Suprapubic skin (tissue), 4 donors: ENCODE data around the gene TSPEAR. TPM values are rescaled to one million over a fixed set of nuclear protein-coding genes. Genes with fewer than 3 reads are reported as not detected.
A peak's percentile ranks its signal among the peaks of the same experiment; 100 is the strongest.

Source experiments
- DNase-seq, 2 donors: peaks; one replicate each; pipeline ENCODE4 v3.0.0-alpha.2; 2019; ENCODE audit warnings: low spot score in 2 of 2
- H3K27ac ChIP-seq: fragments of 200-600 bp; sonication (generic); one replicate; pipeline ENCODE4 v1.5.1; 2019
- H3K27me3 ChIP-seq: fragments of 200-600 bp; sonication (generic); one replicate; pipeline ENCODE4 v1.5.1; 2019
- H3K36me3 ChIP-seq: fragments of 200-600 bp; sonication (generic); one replicate; pipeline ENCODE4 v1.5.1; 2019
- H3K4me1 ChIP-seq: fragments of 200-600 bp; sonication (generic); one replicate; pipeline ENCODE4 v1.5.1; 2019
- H3K4me3 ChIP-seq: fragments of 200-600 bp; sonication (generic); one replicate; pipeline ENCODE4 v1.5.1; 2019; ENCODE audit warnings: mild to moderate bottlenecking
- H3K9me3 ChIP-seq: fragments of 200-600 bp; sonication (generic); one replicate; pipeline ENCODE4 v1.5.1; 2019
- EP300 ChIP-seq: sonication (generic); formaldehyde crosslinking; IDR thresholded peaks from one replicate; pipeline ENCODE4 v1.6.1; 2017; ENCODE audit warnings: antibody characterized with exemption
- POLR2A ChIP-seq, 2 donors: fragments of 450-650 bp; IDR thresholded peaks; one replicate each; pipeline ENCODE4 v1.6.1; 2017; ENCODE audit warnings: antibody characterized with exemption in 2 of 2, mild to moderate bottlenecking in 2 of 2, moderate library complexity in 2 of 2
- POLR2AphosphoS5 ChIP-seq, 3 donors: sonication (generic); formaldehyde crosslinking; IDR thresholded peaks; one replicate each; pipeline ENCODE4 v1.6.1; 2017; ENCODE audit warnings: antibody characterized with exemption in 3 of 3
- WGBS: methylation state at CpG from one replicate; pipeline ENCODE4 v1.1.5; 2018; 5-methylcytosine and 5-hydroxymethylcytosine counted together
- total RNA-seq, 4 donors: library from RNA; depleted of rRNA; stranded (reverse); fragments of >200 nt; gene quantifications; one replicate each; pipeline ENCODE4 v1.1.0, GENCODE V29; 2016
- TF ChIP-seq, protein P1 (sequence below), 2 donors: fragments of 200-600 bp in 1 of 2; fragments of 450-650 bp in 1 of 2; sonication (generic) in 1 of 2; IDR thresholded peaks; one replicate each; pipeline ENCODE4 v1.5.1; 2016 to 2019; ENCODE audit warnings: antibody characterized with exemption in 2 of 2, mild to moderate bottlenecking in 1 of 2, moderate library complexity in 1 of 2

The TSPEAR gene
- total RNA-seq, 4 donors from 2014 or later: 0.21 to 0.59 (median 0.32) TPM; not detected in 1

DNA sequence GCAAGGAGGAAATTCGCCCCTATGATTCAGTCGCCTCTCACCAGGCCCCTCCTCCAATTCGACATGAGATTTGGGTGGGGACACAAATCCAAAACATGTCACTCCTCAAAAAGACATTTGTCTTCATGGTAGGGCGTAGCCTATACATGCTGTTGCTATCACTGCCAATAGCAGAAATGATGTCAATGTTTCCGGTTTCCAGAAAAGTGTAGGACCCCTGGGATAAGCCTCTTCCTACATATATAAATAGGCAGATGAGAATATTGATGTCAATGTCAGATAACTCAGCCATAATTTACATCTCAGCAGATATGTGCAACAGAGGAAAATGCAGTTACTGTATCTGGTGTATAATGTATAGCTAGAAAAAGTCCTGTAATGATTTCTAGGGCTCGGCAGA, 239.4 kb downstream of the TSPEAR start:
- whole genome bisulfite sequencing: 83% methylated on average over 6 of the region's 6 CpGs
- Histone ChIP-seq H3K4me3 (no peak overlapping the region), H3K9me3 (no peaks in the 10 kb centered on the region), H3K27ac (no peak overlapping the region), H3K4me1 (no peaks in the 10 kb centered on the region), H3K27me3 (no peaks in the 10 kb centered on the region), H3K36me3 (no peaks in the 10 kb centered on the region)
- no peak for DNase-seq
- TF ChIP-seq, protein P1, sequence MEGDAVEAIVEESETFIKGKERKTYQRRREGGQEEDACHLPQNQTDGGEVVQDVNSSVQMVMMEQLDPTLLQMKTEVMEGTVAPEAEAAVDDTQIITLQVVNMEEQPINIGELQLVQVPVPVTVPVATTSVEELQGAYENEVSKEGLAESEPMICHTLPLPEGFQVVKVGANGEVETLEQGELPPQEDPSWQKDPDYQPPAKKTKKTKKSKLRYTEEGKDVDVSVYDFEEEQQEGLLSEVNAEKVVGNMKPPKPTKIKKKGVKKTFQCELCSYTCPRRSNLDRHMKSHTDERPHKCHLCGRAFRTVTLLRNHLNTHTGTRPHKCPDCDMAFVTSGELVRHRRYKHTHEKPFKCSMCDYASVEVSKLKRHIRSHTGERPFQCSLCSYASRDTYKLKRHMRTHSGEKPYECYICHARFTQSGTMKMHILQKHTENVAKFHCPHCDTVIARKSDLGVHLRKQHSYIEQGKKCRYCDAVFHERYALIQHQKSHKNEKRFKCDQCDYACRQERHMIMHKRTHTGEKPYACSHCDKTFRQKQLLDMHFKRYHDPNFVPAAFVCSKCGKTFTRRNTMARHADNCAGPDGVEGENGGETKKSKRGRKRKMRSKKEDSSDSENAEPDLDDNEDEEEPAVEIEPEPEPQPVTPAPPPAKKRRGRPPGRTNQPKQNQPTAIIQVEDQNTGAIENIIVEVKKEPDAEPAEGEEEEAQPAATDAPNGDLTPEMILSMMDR (IDR thresholded peaks at IDR 0.05): no peak
- TF ChIP-seq EP300: no peak
- no peak for TF ChIP-seq POLR2A (IDR thresholded peaks at IDR 0.05)
- TF ChIP-seq POLR2AphosphoS5 (IDR thresholded peaks at IDR 0.05): no peak

DNA sequence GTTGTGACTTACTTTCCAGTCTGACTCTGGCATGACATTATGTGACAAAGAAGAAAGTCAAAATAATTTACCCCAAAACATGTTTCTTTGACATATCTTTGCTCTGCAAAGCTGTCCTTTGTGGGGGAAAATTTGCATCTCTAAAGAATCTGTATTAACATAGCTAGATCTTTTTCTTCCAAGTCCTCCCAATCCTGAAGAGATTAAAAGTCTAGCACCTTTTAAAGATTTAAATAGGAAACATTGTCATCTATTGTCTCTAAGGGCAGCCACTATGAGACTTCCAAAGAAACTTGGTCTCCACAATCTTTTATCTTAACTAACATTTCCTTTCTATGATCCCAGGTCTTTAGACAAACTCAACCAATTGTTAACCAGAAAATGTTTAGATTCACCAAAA, 240.0 kb downstream of the TSPEAR start:
- Histone ChIP-seq H3K4me1 (no peaks in the 10 kb centered on the region), H3K36me3 (no peaks in the 10 kb centered on the region), H3K27ac (no peak overlapping the region), H3K9me3 (no peaks in the 10 kb centered on the region), H3K27me3 (no peaks in the 10 kb centered on the region), H3K4me3 (no peak overlapping the region)
- TF ChIP-seq POLR2A (IDR thresholded peaks at IDR 0.05) (no peak), EP300 (no peak), POLR2AphosphoS5 (IDR thresholded peaks at IDR 0.05) (no peak)
- TF ChIP-seq, protein P1 (IDR thresholded peaks at IDR 0.05): no peak
- no peak for DNase-seq

DNA sequence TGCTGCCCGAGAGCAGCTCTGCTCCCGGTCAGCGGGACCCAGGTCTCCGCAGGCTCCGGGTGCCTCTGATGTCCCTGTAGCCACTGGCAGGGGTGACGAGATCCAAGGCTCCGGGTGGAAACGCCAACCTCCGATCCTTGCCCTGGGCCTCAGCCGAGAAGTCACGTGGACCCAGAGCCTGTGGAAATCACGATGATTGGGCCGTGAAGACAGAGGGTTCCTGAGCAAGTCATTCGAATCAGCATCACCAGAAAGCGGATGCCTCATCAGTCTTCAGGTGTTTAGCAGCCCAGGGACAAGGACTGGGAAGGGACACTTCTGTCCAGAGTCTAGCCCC, 243.5 kb downstream of the TSPEAR start:
- WGBS: 94% methylated on average over 14 of the region's 15 CpGs
- Histone ChIP-seq H3K9me3 (no peaks in the 10 kb centered on the region), H3K36me3 (no peaks in the 10 kb centered on the region), H3K27me3 (no peaks in the 10 kb centered on the region), H3K4me1 (no peaks in the 10 kb centered on the region), H3K27ac (no peak overlapping the region), H3K4me3 (no peak overlapping the region)
- TF ChIP-seq POLR2A (IDR thresholded peaks at IDR 0.05) (no peak), POLR2AphosphoS5 (IDR thresholded peaks at IDR 0.05) (no peak), EP300 (no peak)
- TF ChIP-seq, protein P1 (IDR thresholded peaks at IDR 0.05): no peak
- peak; percentile 42 to 71 for DNase-seq

DNA sequence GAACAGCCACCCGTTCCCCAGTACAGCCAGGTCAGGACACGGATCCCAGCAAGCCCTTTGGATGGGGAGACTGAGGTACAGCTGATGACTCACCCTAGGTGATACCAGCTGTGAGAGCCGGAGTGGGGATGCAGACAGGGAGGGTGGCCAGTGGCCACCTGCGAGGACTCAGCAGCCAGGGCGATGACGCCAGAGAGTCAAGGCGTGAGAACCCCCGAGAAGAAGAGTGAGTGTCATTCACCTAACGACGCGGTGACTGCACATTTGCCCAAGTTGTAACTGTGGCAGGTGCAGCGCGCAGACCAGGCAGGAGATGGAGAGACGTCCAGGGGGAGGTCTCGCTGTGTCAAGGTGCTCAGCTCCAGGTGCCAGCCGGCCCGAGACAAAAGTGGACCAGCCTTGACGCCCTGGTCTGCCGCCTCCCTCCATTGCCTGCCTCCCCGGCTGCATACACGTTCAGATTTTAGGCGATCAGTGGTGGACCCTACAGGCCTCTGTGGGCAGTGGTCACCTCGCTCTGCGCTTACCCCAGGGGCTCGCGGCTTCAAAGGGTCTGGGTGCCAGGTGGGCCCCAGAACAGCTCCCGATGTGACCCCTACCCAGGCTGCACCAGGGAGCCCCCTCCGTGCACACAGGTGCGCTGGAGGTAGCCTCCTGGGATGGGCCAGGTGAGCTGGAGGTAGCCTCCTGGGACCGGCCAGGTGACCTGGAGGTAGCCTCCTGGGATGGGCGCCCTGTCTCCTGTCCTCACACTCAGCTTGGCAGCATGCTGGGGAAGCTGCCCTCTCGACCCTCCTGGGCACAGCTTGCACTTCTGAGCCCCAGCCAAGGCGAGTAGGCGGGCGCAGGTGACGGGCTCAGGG, 244.1 kb downstream of the TSPEAR start:
- TF ChIP-seq, protein P1 (IDR thresholded peaks at IDR 0.05): no peak
- no peak for TF ChIP-seq EP300
- no peak for TF ChIP-seq POLR2AphosphoS5 (IDR thresholded peaks at IDR 0.05)
- TF ChIP-seq POLR2A (IDR thresholded peaks at IDR 0.05): no peak
- H3K9me3 ChIP-seq: no peaks in the 10 kb centered on the region
- H3K27me3 ChIP-seq: no peaks in the 10 kb centered on the region
- no peaks in the 10 kb centered on the region for H3K4me1 ChIP-seq
- no peaks in the 10 kb centered on the region for H3K36me3 ChIP-seq
- 90% methylated on average over 20 of the region's 36 CpGs for WGBS
- peak; percentile 48 to 64 for DNase-seq
- no peak overlapping the region for H3K4me3 ChIP-seq
- no peak overlapping the region for H3K27ac ChIP-seq

DNA sequence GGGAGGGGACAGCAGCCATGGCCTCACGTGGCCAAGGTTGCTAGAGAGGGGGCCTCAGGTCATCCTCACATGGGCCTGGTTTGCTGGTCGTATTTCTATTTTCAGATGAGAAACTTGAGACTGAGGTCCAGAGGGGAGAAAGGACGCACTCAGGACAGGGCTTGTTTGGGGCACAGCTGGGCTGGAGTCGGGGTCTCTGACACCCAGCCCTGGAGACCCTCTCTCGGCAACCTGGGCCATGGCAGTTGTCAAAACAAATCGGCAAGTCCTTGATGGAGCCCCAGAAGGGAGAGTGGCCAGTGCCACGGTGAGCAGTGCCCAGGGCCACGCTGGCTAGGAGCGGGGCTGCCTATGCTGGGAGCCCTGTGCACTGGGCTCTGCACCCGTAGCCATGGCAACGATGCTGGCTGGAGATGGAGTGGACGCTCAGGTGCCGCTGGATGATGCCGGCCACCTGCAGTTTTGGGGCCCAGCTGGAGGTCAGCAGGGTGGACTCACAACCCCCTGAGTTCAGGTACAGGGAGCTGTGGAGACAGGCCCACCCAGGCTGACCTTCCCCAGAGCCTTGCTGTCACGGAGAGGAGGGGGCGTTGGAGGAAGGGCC, 244.9 kb downstream of the TSPEAR start:
- H3K27ac ChIP-seq: no peak overlapping the region
- DNase-seq: peak; percentile 44 to 68
- H3K9me3 ChIP-seq: no peaks in the 10 kb centered on the region
- no peaks in the 10 kb centered on the region for H3K36me3 ChIP-seq
- H3K4me3 ChIP-seq: no peak overlapping the region
- 92% methylated on average over 5 of the region's 16 CpGs for WGBS
- no peaks in the 10 kb centered on the region for H3K27me3 ChIP-seq
- TF ChIP-seq POLR2AphosphoS5 (IDR thresholded peaks at IDR 0.05) (no peak), POLR2A (IDR thresholded peaks at IDR 0.05) (no peak), EP300 (no peak)
- TF ChIP-seq, protein P1 (IDR thresholded peaks at IDR 0.05): no peak
- H3K4me1 ChIP-seq: no peaks in the 10 kb centered on the region
